Measurements from ENCODE around the gene PLA2G7.

DNA sequence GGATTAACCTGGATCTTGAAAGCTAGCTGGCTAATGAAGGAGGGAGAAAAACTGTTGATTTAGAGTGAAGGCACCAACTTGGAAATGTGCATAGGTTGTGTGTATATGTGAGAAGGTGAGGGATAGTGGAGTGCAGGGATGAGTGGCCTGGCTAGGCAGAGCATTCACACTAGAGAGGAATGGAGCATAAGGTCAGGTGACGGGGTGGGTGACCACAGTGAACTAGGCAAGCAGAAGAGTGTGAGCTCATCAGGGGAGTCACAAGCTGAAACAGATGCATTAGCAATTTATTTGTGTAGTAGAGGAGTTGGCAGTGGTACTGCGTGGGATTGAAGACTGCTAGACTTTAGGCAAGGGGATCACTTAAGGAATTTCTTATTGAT lies 22.0 kb upstream of the PLA2G7 start:
- TF ChIP-seq, protein P1, sequence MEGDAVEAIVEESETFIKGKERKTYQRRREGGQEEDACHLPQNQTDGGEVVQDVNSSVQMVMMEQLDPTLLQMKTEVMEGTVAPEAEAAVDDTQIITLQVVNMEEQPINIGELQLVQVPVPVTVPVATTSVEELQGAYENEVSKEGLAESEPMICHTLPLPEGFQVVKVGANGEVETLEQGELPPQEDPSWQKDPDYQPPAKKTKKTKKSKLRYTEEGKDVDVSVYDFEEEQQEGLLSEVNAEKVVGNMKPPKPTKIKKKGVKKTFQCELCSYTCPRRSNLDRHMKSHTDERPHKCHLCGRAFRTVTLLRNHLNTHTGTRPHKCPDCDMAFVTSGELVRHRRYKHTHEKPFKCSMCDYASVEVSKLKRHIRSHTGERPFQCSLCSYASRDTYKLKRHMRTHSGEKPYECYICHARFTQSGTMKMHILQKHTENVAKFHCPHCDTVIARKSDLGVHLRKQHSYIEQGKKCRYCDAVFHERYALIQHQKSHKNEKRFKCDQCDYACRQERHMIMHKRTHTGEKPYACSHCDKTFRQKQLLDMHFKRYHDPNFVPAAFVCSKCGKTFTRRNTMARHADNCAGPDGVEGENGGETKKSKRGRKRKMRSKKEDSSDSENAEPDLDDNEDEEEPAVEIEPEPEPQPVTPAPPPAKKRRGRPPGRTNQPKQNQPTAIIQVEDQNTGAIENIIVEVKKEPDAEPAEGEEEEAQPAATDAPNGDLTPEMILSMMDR (IDR thresholded peaks at IDR 0.05; ENCODE audit: insufficient read depth, low read depth, low read length): no peak
- no peak for TF ChIP-seq EZH2 (IDR thresholded peaks at IDR 0.05; ENCODE audit: insufficient read depth, low read length)

Data from astrocyte (in vitro differentiated cells and primary cell).